H1 (cell line): ENCODE measurements around the gene DSE. TPM values are rescaled to one million over a fixed set of nuclear protein-coding genes. Genes with fewer than 3 reads are reported as not detected.

Experiments
- E2F6 ChIP-seq: IDR thresholded peaks from 2 replicates; pipeline ENCODE4 v1.6.1; 2012; ENCODE audit warnings: inconsistent platforms
- polyA plus RNA-seq, 7 experiments: library from polyadenylated mRNA; depleted of rRNA in 3 of 7; stranded (reverse) in 5 of 7; unstranded in 2 of 7; fragments of >200 nt in 5 of 7; fragments of 200-250 nt in 2 of 7; gene quantifications; 1 replicate in 5 of 7; 2 replicates in 1 of 7; 4 replicates in 1 of 7; pipeline versions ENCODE4 v1.2.1 to v1.2.3, GENCODE V29; 2011 to 2013; ENCODE audit warnings: missing spikeins in 2 of 7, mixed read lengths in 2 of 7
- total RNA-seq: library from RNA; stranded (reverse); fragmentation: NEBNext Ultra II Directional; extraction: Animal tissue kit (Norgen Biotek cat#: 25700); gene quantifications from 2 replicates; pipeline ENCODE4 v1.2.1, GENCODE V29; 2021

DSE gene
- total and polyA plus RNA-seq, 2 of the 8 experiments (the other 6 are each of a cell fraction or from before 2014, with no cell fraction given) = 32.5 to 94.4 TPM

GRCh38 chr6:116412270-116412669 is 41.5 kb downstream of the DSE start (continued):
- TF ChIP-seq E2F6 = no peak
